Activated gamma-delta T cell treated with anti-CD3 and anti-CD28 coated beads, Interleukin-2, amount 50 U/mL, for 16 hours (primary cell): ENCODE data around the gene SUPT20H.

Source experiments
- DNase-seq: peaks from one replicate; pipeline ENCODE4 v3.0.0-alpha.2; 2020; ENCODE audit warnings: low read depth

SUPT20H gene

GRCh38 chr13:37058910-37059847, at the start of gene SUPT20H:
TSS of gene SUPT20H (minus strand) at chr13:37059688. CDS start at chr13:37051490, 8,198 bp downstream.
- DNase-seq = peak; percentile 93

GRCh38 chr13:37109051-37109678, 49.7 kb upstream of the SUPT20H start:
- no peak for DNase-seq

GRCh38 chr13:37107868-37108267, 48.4 kb upstream of the SUPT20H start:
- DNase-seq = no peak

- DNase-seq = no peak
Measured at GRCh38 chr13:37107456-37107855, 48.0 kb upstream of the SUPT20H start.

GRCh38 chr13:37106642-37107041, 47.2 kb upstream of the SUPT20H start:
- no peak for DNase-seq

GRCh38 chr13:37105251-37105714, 45.8 kb upstream of the SUPT20H start, which contains the start of gene CSNK1A1L:
TSS of gene CSNK1A1L (minus strand) at chr13:37105664. CDS start at chr13:37105256, 408 bp downstream.
- DNase-seq = no peak

- DNase-seq = no peak
Measured at GRCh38 chr13:37102896-37103295, 43.4 kb upstream of the SUPT20H start.

GRCh38 chr13:37101201-37101600, 41.7 kb upstream of the SUPT20H start:
- DNase-seq = no peak

GRCh38 chr13:37100731-37101130, 41.2 kb upstream of the SUPT20H start:
- DNase-seq = no peak

- no peak for DNase-seq
Measured at GRCh38 chr13:37097076-37097475, 37.6 kb upstream of the SUPT20H start.

- no peak for DNase-seq
Measured at GRCh38 chr13:37094840-37095239, 35.4 kb upstream of the SUPT20H start.

- no peak for DNase-seq
Measured at GRCh38 chr13:37094099-37094498, 34.6 kb upstream of the SUPT20H start.

GRCh38 chr13:37091835-37092234, 32.3 kb upstream of the SUPT20H start:
- DNase-seq = no peak

GRCh38 chr13:37090912-37091311, 31.4 kb upstream of the SUPT20H start:
- no peak for DNase-seq

GRCh38 chr13:37089495-37089894, 30.0 kb upstream of the SUPT20H start:
- no peak for DNase-seq

GRCh38 chr13:37087486-37087885, 28.0 kb upstream of the SUPT20H start:
- DNase-seq = no peak

GRCh38 chr13:37085606-37086005, 26.1 kb upstream of the SUPT20H start:
- no peak for DNase-seq

GRCh38 chr13:37076818-37077217, 17.3 kb upstream of the SUPT20H start:
- DNase-seq = no peak

- no peak for DNase-seq
Measured at GRCh38 chr13:37075164-37075563, 15.7 kb upstream of the SUPT20H start.

GRCh38 chr13:37074703-37075102, 15.2 kb upstream of the SUPT20H start:
- DNase-seq = no peak

- no peak for DNase-seq
Measured at GRCh38 chr13:37072024-37072423, 12.5 kb upstream of the SUPT20H start.

GRCh38 chr13:37070956-37071355, 11.5 kb upstream of the SUPT20H start:
- DNase-seq = no peak

- DNase-seq = no peak
Measured at GRCh38 chr13:37070145-37070695, 10.7 kb upstream of the SUPT20H start.
